Cardiac septum (tissue), 1 donor: Measurements from ENCODE around the gene SMNDC1. TPM values are rescaled to one million over a fixed set of nuclear protein-coding genes. Genes with fewer than 3 reads are reported as not detected.

Experiments
- DNase-seq: peaks from one replicate; pipeline ENCODE4 v3.0.0-alpha.2; 2020; ENCODE audit warnings: low spot score
- intact Hi-C: fragments of 100-400 bp; cut with DNase I; formaldehyde crosslinking; loops from one replicate; pipeline ENCODE4 v1.14.0; 2022
- long read RNA-seq: library from polyadenylated mRNA; unstranded; transcript quantifications from one replicate; pipeline ENCODE4 v2.0.0, GENCODE V29; 2021
- total RNA-seq: library from RNA; stranded (reverse); fragmentation: NEBNext Ultra II Directional; extraction: Animal tissue kit (Norgen Biotek cat#: 25700); gene quantifications from one replicate; pipeline ENCODE4 v1.2.1, GENCODE V29; 2021
- donor health status: DM: no; HTN: no; CAD: no.

The SMNDC1 gene
- total RNA-seq = 25.8 TPM
- long read RNA-seq, full-length matches to known transcripts = 21 of 26 reads
- long read RNA-seq, partial matches to known transcripts = 0 of 26 reads
- long read RNA-seq, other reads (novel, unspliced or antisense) = 5 of 26 reads

DNA sequence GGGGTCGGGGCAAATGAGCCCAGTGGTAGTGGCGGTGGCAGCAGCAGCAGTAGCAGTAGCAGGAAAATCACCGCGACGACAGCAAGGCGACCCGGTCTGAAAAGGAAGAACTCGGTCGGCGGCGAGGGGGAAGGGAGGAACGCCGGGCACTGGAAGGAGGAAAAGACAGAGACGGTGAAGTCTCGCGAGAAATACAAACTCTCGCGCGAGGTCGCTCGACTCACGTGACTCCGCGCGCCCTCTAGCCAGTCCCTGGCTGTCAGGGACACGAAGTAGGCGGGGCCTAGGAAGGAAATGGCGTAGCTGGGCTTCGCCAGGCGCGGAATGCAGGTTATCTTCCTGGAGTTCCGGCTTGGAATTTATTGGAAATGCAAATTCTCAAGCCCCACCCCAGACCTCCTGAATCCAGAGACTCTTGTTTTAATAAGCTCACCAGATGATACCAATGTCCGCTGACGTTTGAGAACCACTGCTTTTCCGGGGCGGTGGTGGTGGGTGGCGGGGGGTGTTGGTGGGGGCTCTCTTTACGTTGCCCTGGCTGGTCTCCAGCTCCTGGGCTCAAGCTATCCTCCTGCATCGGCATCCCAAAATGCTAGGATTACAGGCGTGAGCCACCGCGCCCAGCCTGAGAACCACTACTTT is at the start of gene SMNDC1:
Gene SMNDC1, minus strand, starts transcription at position 141 of the 642 bp plus-strand sequence. CDS start 1,333 bp downstream, outside the sequence.
- intact Hi-C loops = loop anchor here (2.0 kb wide), 1 partner anchor 196 kb away; no protein-coding TSS in a partner anchor
- peak; percentile 99 for DNase-seq

DNA sequence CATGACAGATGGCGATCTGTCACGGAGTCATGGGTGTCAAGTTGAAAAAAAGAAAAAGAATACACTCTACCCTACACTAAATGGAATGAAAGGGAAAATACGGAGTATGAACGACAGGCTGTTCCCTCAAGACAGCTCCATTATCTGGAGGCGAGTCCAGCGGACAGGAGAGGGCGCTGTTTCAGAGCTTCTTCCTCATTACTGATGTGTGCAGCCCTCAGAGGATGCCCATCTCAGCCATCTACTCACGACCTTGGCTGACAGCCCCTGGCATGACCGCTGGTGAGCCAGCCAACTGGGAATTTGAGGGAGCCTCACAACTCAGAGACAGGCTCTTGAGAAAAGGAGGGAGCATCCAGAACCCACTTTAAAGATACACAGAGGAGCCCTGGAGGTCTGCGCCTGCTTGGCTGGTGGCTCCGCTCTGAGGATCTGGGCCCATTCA is 49.6 kb upstream of the SMNDC1 start:
- intact Hi-C loops = loop anchor here (5.0 to 10.0 kb wide), 2 partner anchors 90 to 193 kb away; no protein-coding TSS in a partner anchor
- peak; percentile 86 for DNase-seq

DNA sequence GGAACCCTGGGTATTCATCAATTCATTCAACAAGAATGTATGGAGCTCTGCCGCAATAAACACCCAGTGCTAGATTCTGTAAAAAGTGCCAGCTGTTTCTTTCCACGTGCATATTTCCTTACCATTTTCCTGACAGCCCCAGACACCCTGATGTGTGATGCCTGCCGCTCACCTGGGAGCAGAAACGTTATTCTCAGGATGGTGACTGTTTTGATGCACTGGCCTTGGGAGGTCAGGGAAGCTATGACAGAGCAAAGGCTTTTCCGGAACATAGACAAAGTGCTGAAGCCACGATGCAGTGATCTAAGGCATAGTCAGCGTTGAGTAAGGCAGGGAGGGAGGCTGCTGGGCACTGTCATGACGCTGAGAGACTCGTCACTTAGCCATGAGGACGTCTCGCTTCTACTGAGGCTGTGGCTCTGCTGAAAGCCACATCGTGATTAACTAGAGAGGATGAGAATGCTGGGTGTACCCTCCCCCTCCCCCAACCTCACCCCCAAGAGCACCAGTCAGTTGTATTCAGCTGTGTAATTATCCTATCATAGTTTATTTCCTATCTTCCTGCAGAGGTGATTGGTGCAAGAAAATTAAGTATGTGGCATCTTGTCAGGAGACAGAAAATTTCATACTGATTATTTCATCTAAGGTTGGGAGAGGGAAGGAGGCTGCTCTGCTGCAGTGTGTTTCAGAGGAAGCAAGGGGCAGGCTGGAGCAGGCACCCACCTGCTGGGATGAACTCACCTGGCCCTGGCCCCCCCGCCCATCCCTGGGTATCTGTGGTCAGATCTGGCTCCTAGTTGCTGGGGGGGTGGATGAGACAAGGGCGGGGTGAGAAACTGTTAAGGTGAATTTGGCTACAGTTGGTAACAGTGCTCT is 48.8 kb upstream of the SMNDC1 start:
- intact Hi-C loops = loop anchor here (5.0 to 10.0 kb wide), 2 partner anchors 91 to 194 kb away; no protein-coding TSS in a partner anchor
- DNase-seq = no peak

DNA sequence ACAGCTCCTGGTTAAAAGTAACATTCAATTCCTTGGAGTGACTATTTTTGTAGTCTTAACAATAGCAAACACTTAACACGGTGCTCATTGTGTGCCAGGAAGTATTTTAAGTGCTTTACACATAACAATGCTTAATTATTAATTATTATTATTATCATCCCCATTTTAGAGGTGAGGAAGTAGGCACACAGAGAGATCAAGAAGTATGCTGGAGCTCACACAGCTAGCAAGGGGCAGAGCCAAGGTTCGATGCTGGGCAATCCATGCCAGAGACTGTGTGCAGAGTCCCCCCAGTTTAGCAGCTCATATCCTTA is 48.2 kb upstream of the SMNDC1 start:
- intact Hi-C loops = loop anchor here (5.0 to 10.0 kb wide), 2 partner anchors 92 to 194 kb away; no protein-coding TSS in a partner anchor

DNA sequence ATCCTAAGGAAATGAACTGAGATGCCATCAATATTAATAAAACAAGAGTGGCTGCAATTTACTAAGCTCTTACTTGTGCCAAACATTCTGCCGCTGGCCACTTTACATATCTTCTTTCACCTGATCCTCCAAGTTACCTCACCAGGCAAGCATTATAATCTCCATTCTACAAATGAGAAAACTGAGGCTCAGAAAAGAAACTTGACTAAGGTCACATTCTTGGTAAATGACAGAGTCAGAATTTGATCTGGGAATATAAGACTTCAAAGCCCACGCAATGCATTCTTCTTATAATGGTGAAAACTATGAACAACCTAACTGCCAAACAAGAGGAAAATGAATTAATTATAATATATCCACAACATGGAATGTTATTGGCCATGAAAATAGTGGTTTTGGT is 46.1 kb upstream of the SMNDC1 start:
- intact Hi-C loops = loop anchor here (5.0 to 10.0 kb wide), 2 partner anchors 94 to 196 kb away; no protein-coding TSS in a partner anchor
- no peak for DNase-seq

More for the DNA sequence above, 48.2 kb upstream of the SMNDC1 start:
- no peak for DNase-seq

DNA sequence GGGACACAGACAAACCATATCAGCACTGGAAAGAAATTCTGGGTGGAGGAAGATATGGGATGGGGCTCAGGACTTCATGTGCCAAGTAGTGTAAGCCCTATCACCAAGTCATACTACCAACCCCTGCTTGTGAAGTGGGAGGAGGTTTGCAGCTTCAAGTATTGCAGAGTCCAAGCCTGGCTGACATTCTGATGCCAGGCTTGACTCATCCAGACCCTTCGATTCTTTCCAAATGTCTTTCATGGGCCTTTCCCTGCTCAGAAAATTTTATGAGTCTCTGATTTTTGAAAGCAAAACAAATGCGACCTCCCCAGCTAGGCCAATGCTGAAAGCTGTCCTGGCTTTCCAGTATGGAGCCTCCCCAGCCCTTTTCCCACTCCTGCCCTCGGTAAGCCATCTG is 45.1 kb upstream of the SMNDC1 start:
- DNase-seq = no peak
- intact Hi-C loops = loop anchor here (5.0 to 10.0 kb wide), 2 partner anchors 95 to 197 kb away; no protein-coding TSS in a partner anchor

DNA sequence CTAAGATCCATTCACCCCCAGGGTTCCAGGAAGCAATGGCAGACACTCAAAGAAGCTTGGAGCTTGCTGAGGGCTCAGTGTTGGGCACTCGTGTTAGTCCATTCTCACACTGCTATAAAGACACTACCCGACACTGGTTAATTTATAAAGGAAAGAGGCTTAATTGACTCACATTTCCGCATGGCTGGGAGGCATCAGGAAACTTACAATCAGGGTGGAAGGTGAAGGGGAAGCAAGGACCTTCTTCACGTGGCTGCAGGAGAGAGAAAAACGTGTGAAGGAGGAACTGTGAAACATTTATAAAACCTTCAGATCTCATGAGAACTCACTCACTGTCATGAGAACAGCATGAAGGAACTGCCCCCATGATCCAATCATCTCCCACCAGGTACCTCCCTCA is 44.7 kb upstream of the SMNDC1 start:
- intact Hi-C loops = no loop called here
- no peak for DNase-seq

DNA sequence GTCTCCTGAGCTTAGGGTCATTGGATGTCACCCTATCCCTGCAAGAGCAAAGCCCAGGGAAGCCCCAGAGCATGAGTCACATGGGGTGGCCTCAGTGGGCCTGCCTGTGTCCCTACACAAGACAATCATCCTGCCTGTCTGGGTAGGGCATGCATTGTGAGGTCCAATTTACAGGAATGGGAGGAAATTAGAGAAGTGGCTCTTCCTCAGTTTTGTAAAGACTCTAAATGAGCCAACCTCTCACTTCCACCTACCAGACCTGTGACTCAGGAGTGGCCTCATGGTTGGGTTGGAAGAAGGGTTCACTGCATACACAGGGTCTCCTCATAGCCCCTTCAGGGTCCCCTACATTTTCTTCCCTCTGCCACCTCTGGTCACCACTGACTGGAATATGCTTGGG is 43.6 kb upstream of the SMNDC1 start:
- intact Hi-C loops = no loop called here
- DNase-seq = no peak

DNA sequence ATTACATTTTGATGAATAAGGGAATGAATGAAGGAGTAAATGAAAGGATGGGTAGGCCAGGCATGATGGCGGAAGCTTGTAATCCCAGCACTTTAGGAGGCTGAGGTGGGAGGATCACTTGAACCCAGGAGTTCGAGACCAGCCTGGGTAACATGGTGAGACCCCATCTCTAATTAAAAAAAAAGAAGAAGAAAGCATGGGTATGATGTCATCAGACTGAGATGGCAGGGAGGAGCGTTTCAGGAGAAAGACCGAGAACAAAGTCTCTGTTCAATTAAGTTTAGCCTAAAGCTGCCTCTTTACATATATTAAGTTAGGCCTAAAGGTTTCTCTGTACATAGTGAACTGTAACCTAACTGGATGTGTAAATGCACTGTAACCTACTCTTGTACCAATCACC is 42.2 kb upstream of the SMNDC1 start:
- intact Hi-C loops = no loop called here
- DNase-seq = no peak

DNA sequence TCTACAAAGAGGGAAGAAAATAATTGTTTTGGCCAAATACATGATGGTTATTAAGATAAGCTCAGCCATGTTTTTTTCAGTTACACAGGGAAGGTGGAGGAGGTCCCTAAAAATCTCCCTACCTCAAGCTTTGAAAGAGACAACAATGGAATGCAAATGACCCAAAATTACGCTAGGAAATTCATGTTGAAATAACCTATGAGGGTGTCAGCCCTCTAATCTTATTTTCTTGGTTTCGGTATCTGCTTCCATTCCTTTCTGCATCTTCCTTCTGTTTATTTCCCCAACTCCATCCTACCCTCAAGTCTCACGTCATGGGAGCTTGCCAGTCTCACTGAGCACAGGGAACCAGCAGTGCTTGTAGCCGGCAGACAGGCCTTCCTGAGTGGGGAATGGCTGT is 40.6 kb upstream of the SMNDC1 start:
- intact Hi-C loops = no loop called here
- DNase-seq = no peak

DNA sequence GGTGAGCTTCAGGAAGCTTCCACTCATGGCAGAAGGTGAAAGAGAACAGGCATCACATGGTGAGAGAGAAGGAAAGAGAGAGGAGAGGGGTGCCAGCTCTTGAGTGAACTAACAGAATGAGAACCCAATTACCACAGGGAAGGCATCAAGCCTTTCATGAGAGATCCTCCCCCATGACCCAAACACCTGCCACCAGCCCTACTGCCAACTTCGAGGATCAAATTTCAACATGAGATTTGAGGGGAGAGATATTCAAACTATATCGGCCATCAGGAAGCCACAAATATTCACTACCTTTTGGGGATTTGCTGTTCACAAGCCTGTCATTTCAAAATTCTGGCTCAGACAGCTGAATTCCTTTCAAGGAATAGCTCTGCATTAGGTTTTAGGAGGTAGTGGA is 39.9 kb upstream of the SMNDC1 start:
- intact Hi-C loops = no loop called here
- DNase-seq = no peak

DNA sequence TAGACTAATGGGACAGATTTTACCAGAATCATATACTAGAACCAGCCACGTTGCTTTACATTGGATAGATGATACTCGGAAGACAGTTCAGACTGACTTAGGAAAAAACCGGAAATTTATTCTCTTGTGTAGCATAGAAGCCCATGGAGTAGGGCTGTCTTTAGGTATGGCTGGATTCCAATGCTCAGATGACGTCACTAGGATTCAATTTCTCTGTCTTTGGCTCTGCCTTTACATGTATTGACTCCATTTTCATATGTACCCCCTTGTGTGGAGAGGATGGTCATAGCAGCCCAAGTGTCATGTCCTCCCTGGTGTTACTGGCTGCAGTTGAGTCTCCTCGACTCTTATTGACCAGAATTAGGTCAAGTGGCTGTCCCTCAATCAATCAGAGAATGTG is 39.2 kb upstream of the SMNDC1 start:
- DNase-seq = no peak

DNA sequence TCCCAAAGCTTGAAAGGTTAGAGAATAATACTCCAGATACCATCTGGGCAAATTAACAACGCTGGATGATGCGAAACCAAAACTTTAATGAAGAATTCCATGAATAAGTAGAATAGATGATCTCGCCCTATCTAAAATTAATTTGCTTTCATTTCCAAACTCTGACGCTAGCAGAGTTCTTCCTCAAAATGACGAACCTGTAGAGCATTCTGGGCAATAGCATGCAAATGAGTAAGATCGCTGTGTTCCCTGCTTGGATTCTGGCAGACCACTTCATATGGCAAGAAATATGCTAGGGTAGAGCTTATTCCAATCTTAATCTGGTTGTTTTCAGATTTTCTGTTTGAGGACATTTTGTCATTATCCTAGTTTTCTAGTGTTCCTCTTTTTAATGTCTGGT is 36.1 kb upstream of the SMNDC1 start:
- no peak for DNase-seq
- intact Hi-C loops = no loop called here

More for the DNA sequence above, 39.2 kb upstream of the SMNDC1 start:
- intact Hi-C loops = no loop called here

DNA sequence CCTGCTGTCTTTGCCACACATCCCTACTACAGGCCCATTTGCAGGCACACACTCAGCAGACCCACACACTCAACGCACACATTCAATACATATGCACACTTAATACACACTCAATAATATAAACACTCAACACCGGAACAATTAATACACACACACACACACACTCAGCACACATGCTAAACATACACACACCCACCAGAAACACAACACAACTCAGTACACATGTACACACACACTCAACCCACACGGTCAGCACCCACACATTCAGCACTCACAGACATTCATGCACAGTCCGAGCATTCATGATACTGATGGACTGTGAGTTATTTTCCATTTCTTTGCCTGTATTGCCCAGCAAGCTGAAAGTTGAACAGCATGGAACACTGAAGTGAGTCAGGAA is 35.4 kb upstream of the SMNDC1 start:
- no peak for DNase-seq
- intact Hi-C loops = no loop called here

DNA sequence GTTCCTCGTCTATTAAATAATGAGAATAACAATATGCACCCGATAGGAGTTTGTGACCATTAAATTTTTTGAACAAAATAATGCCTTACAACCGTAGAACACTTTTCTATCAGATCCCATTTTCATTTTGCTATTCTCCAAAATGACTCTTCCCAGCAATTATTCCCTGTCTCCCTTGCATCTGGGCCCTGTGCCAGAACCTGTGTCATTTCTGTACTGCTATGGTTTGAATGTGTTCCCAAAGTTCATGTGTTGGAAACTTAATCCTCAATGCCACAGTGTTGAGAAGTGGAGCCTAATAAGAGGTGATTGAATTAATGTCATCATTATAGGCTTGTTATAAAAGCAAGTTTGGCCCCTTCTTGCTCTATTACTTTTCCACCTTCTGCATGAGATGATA is 33.2 kb upstream of the SMNDC1 start:
- DNase-seq = no peak
- intact Hi-C loops = no loop called here

DNA sequence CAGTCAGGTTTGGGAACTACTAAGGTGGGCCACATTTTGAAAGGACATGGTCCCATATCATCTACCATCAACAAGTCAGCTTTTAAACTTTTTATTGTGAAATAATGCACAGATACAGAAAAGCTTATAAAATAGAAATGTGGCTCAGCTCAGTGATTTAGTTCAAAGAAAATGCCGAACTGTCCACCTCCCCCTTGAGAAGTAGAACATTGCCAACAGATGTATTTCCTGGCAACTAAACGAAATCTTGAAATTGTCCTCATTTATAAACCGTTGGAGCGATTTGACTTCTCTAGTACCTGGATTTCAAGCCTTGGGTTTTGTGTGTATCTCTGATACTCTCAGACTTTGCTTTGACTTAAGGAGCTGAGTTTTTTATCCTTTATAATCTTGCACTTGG is 32.7 kb upstream of the SMNDC1 start:
- intact Hi-C loops = no loop called here
- DNase-seq = no peak

DNA sequence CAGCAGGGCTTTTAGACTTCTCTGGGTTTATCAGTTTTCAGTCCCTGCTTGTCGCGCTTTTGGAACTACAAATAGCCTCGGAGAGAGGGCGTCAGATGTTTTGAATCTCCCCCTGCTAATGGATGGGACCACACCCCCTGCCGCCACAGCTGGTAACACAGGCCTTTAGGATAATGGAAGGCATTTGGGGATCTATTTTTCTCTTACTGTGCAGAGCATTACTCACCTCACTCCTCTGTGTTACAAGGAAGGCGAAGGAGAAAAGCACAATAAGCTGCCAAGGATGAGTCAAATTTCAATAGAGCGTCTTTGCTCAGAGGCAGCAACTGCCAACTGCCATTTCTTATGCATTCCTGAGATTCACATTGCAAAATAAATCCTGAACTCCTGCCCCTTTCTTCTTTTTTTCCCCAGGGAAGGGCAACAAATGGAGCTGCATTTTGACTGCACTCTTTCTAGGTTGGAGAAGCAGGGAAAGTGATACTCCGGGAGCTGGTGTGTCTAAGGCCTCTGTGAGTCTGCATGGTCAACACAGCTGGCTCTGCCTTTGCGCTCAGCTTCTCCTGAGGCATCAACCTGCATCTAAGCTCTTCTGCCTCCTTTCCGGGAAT is 31.5 kb upstream of the SMNDC1 start:
- DNase-seq = no peak
- intact Hi-C loops = no loop called here

DNA sequence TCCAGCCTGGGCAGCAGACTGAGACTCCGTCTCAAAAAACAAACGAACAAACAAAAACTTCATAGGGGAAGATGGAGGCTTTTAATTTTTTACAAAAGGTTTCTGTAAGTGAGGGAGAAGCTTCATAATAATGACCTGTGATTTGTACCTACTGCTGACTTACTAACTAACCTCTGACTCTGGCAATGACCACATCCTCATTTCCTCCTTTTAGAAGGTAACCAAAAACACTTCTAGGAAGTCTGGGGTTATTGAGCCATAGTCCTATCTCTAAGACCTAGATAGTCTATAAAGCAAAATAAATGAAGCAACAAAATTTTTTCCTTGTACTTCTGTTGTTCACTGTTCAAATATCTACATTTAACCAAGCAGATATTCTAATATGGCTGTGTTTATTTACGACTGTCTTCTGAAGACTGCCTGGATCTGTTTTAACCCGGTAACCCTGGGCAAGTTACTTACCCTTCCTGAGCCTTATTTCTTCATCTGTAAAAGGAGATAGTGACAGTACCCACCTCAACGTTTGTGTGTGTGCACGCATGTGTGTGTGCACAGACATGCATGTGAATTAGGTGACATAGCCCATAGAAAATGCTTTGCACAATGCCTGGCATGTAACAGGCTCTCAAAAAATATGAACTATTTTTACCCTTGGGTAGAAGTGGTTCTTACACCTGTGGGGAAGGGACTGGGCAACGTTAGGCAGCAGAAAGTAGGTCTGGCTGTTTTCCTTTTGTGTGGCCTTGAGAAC is 30.8 kb upstream of the SMNDC1 start:
- intact Hi-C loops = no loop called here
- no peak for DNase-seq

DNA sequence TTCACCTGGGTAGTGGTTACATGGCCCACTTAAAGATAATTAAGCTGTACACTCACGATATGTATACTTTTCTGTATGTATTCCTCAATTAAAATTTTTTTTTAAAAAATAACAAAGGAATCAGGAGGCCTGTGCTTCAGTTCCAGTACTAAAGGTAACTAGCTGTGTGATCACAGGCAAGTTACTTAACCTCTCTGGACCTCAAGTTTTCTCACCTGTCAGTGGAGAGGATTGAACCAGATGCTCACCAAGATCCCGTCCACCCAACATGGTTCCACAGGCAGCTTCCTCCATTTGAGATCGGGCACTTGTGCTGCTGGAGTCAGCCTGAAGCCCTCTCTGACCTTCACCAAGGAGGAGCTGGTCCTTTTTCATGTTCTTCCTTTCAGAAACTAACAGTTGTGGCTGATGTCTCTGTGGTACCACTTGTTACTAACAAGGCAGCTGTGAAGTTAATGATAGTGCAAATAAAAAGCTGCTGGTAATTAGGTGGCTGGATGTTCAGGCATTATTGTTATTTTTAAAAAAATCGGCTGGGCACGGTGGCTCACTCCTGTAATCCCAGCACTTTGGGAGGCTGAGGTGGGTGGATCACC is 29.4 kb upstream of the SMNDC1 start:
- intact Hi-C loops = no loop called here
- no peak for DNase-seq
